H1 (cell line): Measurements from ENCODE around the gene H6PD. TPM values are rescaled to one million over a fixed set of nuclear protein-coding genes. Genes with fewer than 3 reads are reported as not detected.

Experiments
- CHD7 ChIP-seq: fragments of 300-600 bp; sonication (generic); IDR thresholded peaks from 2 replicates; pipeline ENCODE4 v1.7.1; 2012; ENCODE audit warnings: low read length, moderate library complexity, mild to moderate bottlenecking, inconsistent platforms; ENCODE audit not compliant: insufficient replicate concordance
- CREB1 ChIP-seq: IDR thresholded peaks from 2 replicates; pipeline ENCODE4 v1.6.1; 2012; ENCODE audit warnings: inconsistent platforms
- EZH2 ChIP-seq: fragments of 200-600 bp; sonication (generic); IDR thresholded peaks from 2 replicates; pipeline ENCODE4 v1.7.1; 2012; ENCODE audit warnings: low read depth, mild to moderate bottlenecking, moderate library complexity, low read length, inconsistent platforms; ENCODE audit not compliant: severe bottlenecking
- GTF2F1 ChIP-seq: IDR thresholded peaks from 2 replicates; pipeline ENCODE4 v1.6.1; 2012; ENCODE audit warnings: low read depth, low read length, improper control_type of control experiment, borderline replicate concordance
- HDAC2 ChIP-seq, 2 experiments: fragments of 300-600 bp in 1 of 2; sonication (generic) in 1 of 2; IDR thresholded peaks; 2 replicates each; pipeline ENCODE4 v1.6.1; 2011 to 2012; ENCODE audit warnings: low read depth in 2 of 2, low read length in 2 of 2, mild to moderate bottlenecking in 2 of 2, moderate library complexity in 2 of 2, borderline replicate concordance in 1 of 2, inconsistent platforms in 1 of 2
- JUND ChIP-seq: IDR thresholded peaks from 2 replicates; pipeline ENCODE4 v1.6.1; 2011; ENCODE audit warnings: mild to moderate bottlenecking, improper control_type of control experiment, low read length
- POU5F1 ChIP-seq: IDR thresholded peaks from 2 replicates; pipeline ENCODE4 v1.6.1; 2011; ENCODE audit warnings: low read depth, mild to moderate bottlenecking, low read length, moderate library complexity
- SRF ChIP-seq: IDR thresholded peaks from 2 replicates; pipeline ENCODE4 v1.6.1; 2011; ENCODE audit warnings: mild to moderate bottlenecking, low read depth, low read length, moderate library complexity
- TEAD4 ChIP-seq: IDR thresholded peaks from 2 replicates; pipeline ENCODE4 v1.6.1; 2012; ENCODE audit warnings: low read depth, low read length, inconsistent platforms, mixed read lengths
- USF2 ChIP-seq: IDR thresholded peaks from 2 replicates; pipeline ENCODE4 v1.6.1; 2011; ENCODE audit warnings: low read length, improper control_type of control experiment
- ZNF274 ChIP-seq: IDR thresholded peaks from 2 replicates; pipeline ENCODE4 v1.7.0; 2012; ENCODE audit warnings: low read length, borderline replicate concordance; ENCODE audit errors: extremely low read depth
- polyA plus RNA-seq, 7 experiments: library from polyadenylated mRNA; depleted of rRNA in 3 of 7; stranded (reverse) in 5 of 7; unstranded in 2 of 7; fragments of >200 nt in 5 of 7; fragments of 200-250 nt in 2 of 7; gene quantifications; 1 replicate in 5 of 7; 2 replicates in 1 of 7; 4 replicates in 1 of 7; pipeline versions ENCODE4 v1.2.1 to v1.2.3, GENCODE V29; 2011 to 2013; ENCODE audit warnings: missing spikeins in 2 of 7, mixed read lengths in 2 of 7
- total RNA-seq: library from RNA; stranded (reverse); fragmentation: NEBNext Ultra II Directional; extraction: Animal tissue kit (Norgen Biotek cat#: 25700); gene quantifications from 2 replicates; pipeline ENCODE4 v1.2.1, GENCODE V29; 2021

Gene H6PD
- total and polyA plus RNA-seq, 2 of the 8 experiments (the other 6 are each of a cell fraction or from before 2014, with no cell fraction given) = 3.6 to 3.8 TPM

- TF ChIP-seq CHD7 (no peak), CREB1 (no peak), TEAD4 (no peak), GTF2F1 (no peak), JUND (no peak), POU5F1 (no peak), USF2 (no peak), HDAC2 (IDR thresholded peaks at IDR 0.05; ENCODE audit: borderline replicate concordance in 1 of 2, low read depth in 2 of 2, low read length in 2 of 2) (no peak), EZH2 (no peak), ZNF274 (no peak), SRF (no peak)
Observed at GRCh38 chr1:9200441-9200840, 34.1 kb upstream of the H6PD start (continued).
